Neural cell (in vitro differentiated cells): ENCODE measurements around the gene LRRC8D.

ENCODE experiments used
- EP300 ChIP-seq: fragments of 450-650 bp; conservative IDR thresholded peaks from 2 replicates; pipeline ENCODE4 v1.6.1; 2014; ENCODE audit warnings: antibody characterized with exemption, mild to moderate bottlenecking, moderate library complexity; ENCODE audit not compliant: poor library complexity, severe bottlenecking
- EZH2 ChIP-seq: fragments of 200-600, 300-800 bp; shearing (Covaris generic), sonication (generic); IDR thresholded peaks from 2 replicates; pipeline ENCODE4 v1.6.1; 2014; ENCODE audit warnings: antibody characterized with exemption, low read length, borderline replicate concordance, mild to moderate bottlenecking; ENCODE audit not compliant: insufficient read depth, poor library complexity, severe bottlenecking
- POLR2AphosphoS5 ChIP-seq: IDR thresholded peaks from 2 replicates; pipeline ENCODE4 v1.6.1; 2012
- TF ChIP-seq, protein P1 (sequence below): IDR thresholded peaks from 2 replicates; pipeline ENCODE4 v1.6.1; 2012; ENCODE audit warnings: borderline replicate concordance
- TF ChIP-seq, protein P2 (sequence below): fragments of 450-650 bp; IDR thresholded peaks from 2 replicates; pipeline ENCODE4 v1.5.1; 2014; ENCODE audit warnings: antibody characterized with exemption, mild to moderate bottlenecking, moderate library complexity; ENCODE audit not compliant: poor library complexity, severe bottlenecking

DNA sequence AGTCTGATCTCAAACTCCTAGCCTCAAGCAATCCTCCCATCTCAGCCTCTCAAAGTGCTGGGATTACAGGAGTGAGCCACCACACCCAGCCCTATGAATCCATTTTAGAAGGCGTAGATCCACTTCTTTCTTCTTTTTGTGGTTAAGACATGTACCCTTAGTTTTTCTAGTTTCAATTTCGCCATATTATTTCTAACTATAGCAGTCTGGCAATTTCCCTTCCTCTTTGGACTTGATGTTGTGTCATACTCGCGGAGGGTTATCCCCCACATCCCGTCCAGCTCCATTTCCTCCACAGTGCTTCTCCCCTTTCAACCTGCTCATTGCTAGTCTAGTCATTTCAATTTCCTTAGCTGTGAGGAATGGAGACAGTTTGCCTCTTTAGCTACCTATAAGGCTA, 5.2 kb upstream of the LRRC8D start:
- TF ChIP-seq EZH2, result no peak
- TF ChIP-seq POLR2AphosphoS5, result no peak
- TF ChIP-seq, protein P1, sequence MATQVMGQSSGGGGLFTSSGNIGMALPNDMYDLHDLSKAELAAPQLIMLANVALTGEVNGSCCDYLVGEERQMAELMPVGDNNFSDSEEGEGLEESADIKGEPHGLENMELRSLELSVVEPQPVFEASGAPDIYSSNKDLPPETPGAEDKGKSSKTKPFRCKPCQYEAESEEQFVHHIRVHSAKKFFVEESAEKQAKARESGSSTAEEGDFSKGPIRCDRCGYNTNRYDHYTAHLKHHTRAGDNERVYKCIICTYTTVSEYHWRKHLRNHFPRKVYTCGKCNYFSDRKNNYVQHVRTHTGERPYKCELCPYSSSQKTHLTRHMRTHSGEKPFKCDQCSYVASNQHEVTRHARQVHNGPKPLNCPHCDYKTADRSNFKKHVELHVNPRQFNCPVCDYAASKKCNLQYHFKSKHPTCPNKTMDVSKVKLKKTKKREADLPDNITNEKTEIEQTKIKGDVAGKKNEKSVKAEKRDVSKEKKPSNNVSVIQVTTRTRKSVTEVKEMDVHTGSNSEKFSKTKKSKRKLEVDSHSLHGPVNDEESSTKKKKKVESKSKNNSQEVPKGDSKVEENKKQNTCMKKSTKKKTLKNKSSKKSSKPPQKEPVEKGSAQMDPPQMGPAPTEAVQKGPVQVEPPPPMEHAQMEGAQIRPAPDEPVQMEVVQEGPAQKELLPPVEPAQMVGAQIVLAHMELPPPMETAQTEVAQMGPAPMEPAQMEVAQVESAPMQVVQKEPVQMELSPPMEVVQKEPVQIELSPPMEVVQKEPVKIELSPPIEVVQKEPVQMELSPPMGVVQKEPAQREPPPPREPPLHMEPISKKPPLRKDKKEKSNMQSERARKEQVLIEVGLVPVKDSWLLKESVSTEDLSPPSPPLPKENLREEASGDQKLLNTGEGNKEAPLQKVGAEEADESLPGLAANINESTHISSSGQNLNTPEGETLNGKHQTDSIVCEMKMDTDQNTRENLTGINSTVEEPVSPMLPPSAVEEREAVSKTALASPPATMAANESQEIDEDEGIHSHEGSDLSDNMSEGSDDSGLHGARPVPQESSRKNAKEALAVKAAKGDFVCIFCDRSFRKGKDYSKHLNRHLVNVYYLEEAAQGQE, result no peak
- TF ChIP-seq, protein P2, sequence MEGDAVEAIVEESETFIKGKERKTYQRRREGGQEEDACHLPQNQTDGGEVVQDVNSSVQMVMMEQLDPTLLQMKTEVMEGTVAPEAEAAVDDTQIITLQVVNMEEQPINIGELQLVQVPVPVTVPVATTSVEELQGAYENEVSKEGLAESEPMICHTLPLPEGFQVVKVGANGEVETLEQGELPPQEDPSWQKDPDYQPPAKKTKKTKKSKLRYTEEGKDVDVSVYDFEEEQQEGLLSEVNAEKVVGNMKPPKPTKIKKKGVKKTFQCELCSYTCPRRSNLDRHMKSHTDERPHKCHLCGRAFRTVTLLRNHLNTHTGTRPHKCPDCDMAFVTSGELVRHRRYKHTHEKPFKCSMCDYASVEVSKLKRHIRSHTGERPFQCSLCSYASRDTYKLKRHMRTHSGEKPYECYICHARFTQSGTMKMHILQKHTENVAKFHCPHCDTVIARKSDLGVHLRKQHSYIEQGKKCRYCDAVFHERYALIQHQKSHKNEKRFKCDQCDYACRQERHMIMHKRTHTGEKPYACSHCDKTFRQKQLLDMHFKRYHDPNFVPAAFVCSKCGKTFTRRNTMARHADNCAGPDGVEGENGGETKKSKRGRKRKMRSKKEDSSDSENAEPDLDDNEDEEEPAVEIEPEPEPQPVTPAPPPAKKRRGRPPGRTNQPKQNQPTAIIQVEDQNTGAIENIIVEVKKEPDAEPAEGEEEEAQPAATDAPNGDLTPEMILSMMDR, result no peak
- no peak for TF ChIP-seq EP300
